GM06990 (cell line): ENCODE results near the gene KANSL3.

Experiments
- DNase-seq: peaks from one replicate; pipeline ENCODE4 v3.0.0-alpha.2; 2011; ENCODE audit not compliant: insufficient read length; ENCODE audit errors: extremely low read depth
- H3K27me3 ChIP-seq: replicated peaks from 2 replicates; pipeline ENCODE4 v1.6.0; 2011; ENCODE audit warnings: low read length; ENCODE audit not compliant: control insufficient read depth, insufficient read depth
- H3K36me3 ChIP-seq: 2 replicates; pipeline ENCODE4 v1.5.1; 2011; ENCODE audit warnings: low read length; ENCODE audit not compliant: control insufficient read depth, insufficient read depth
- H3K4me3 ChIP-seq: replicated peaks from 2 replicates; pipeline ENCODE4 v1.5.1; 2011; ENCODE audit warnings: low read depth, mild to moderate bottlenecking, control low read depth, low read length
- CTCF ChIP-seq: IDR thresholded peaks from 2 replicates; pipeline ENCODE4 v1.5.1; 2011; ENCODE audit warnings: low read length, control low read depth, mild to moderate bottlenecking, inconsistent platforms; ENCODE audit not compliant: insufficient read depth, poor library complexity, severe bottlenecking

Gene KANSL3

GRCh38 chr2:96623116-96623515 lies 15.0 kb downstream of the KANSL3 start:
- Histone ChIP-seq H3K4me3 (no peak overlapping the region), H3K36me3 (peaks cover 12% of the 10 kb centered on the region), H3K27me3 (no peaks in the 10 kb centered on the region)
- DNase-seq, result no peak
- TF ChIP-seq CTCF, result no peak

- Histone ChIP-seq H3K27me3 (no peaks in the 10 kb centered on the region), H3K4me3 (no peak overlapping the region), H3K36me3 (peaks cover 10% of the 10 kb centered on the region)
- no peak for TF ChIP-seq CTCF
- no peak for DNase-seq
Observed at GRCh38 chr2:96622544-96622943, 15.6 kb downstream of the KANSL3 start.

GRCh38 chr2:96618596-96619283 lies 19.4 kb downstream of the KANSL3 start:
- no peak for DNase-seq
- no peak for TF ChIP-seq CTCF
- Histone ChIP-seq H3K36me3 (peaks cover 12% of the 10 kb centered on the region), H3K4me3 (no peak overlapping the region), H3K27me3 (no peaks in the 10 kb centered on the region)

- Histone ChIP-seq H3K36me3 (peaks cover 16% of the 10 kb centered on the region), H3K4me3 (no peak overlapping the region), H3K27me3 (no peaks in the 10 kb centered on the region)
- no peak for DNase-seq
- no peak for TF ChIP-seq CTCF
Observed at GRCh38 chr2:96617012-96617411, 21.1 kb downstream of the KANSL3 start.

GRCh38 chr2:96616535-96616934 lies 21.6 kb downstream of the KANSL3 start:
- peaks cover 16% of the 10 kb centered on the region for H3K36me3 ChIP-seq
- H3K27me3 ChIP-seq, result no peaks in the 10 kb centered on the region
- no peak overlapping the region for H3K4me3 ChIP-seq
- no peak for TF ChIP-seq CTCF
- no peak for DNase-seq

GRCh38 chr2:96616128-96616527 lies 22.0 kb downstream of the KANSL3 start:
- no peak for TF ChIP-seq CTCF
- DNase-seq, result no peak
- Histone ChIP-seq H3K4me3 (no peak overlapping the region), H3K36me3 (peaks cover 16% of the 10 kb centered on the region), H3K27me3 (no peaks in the 10 kb centered on the region)
